ENCODE results near the gene LRRC59.

The LRRC59 gene

GRCh38 chr17:50393700-50394099, 3.6 kb downstream of the LRRC59 start:
- intact Hi-C loops (cut with DNase I) = no loop called here
- DNase-seq = no peak

- intact Hi-C loops (cut with DNase I) = no loop called here
- no peak for DNase-seq
These were observed 4.7 kb downstream of the LRRC59 start for GRCh38 chr17:50392621-50393020.

GRCh38 chr17:50389534-50389933, 7.8 kb downstream of the LRRC59 start:
- intact Hi-C loops (cut with DNase I) = no loop called here
- no peak for DNase-seq

GRCh38 chr17:50388728-50389127, 8.6 kb downstream of the LRRC59 start:
- DNase-seq = no peak
- intact Hi-C loops (cut with DNase I) = no loop called here

GRCh38 chr17:50386510-50386909, 10.8 kb downstream of the LRRC59 start:
- no peak for DNase-seq

GRCh38 chr17:50382931-50383330, 14.4 kb downstream of the LRRC59 start:
- intact Hi-C loops (cut with DNase I) = no loop called here
- no peak for DNase-seq

More at GRCh38 chr17:50386510-50386909, 10.8 kb downstream of the LRRC59 start:
- intact Hi-C loops (cut with DNase I) = no loop called here

- DNase-seq = no peak
- intact Hi-C loops (cut with DNase I) = no loop called here
These were observed 15.4 kb downstream of the LRRC59 start for GRCh38 chr17:50381920-50382319.

- DNase-seq = no peak
- intact Hi-C loops (cut with DNase I) = no loop called here
These were observed 16.0 kb downstream of the LRRC59 start for GRCh38 chr17:50381260-50381815.

- DNase-seq = no peak
- intact Hi-C loops (cut with DNase I) = no loop called here
These were observed 16.7 kb downstream of the LRRC59 start for GRCh38 chr17:50380369-50381259.

- intact Hi-C loops (cut with DNase I) = no loop called here
- DNase-seq = no peak
These were observed 17.8 kb downstream of the LRRC59 start for GRCh38 chr17:50379351-50380132.

- DNase-seq = no peak
- intact Hi-C loops (cut with DNase I) = no loop called here
These were observed 21.3 kb downstream of the LRRC59 start for GRCh38 chr17:50375858-50376538.

- intact Hi-C loops (cut with DNase I) = no loop called here
- DNase-seq = no peak
These were observed 23.6 kb downstream of the LRRC59 start for GRCh38 chr17:50373705-50374104.

GRCh38 chr17:50372758-50373556, 24.4 kb downstream of the LRRC59 start, which contains the start of the genes EME1 and MRPL27:
EME1 (plus strand) TSS chr17:50373229; CDS start chr17:50375209, 1,980 bp downstream.
MRPL27 (minus strand) TSS chr17:50373184; CDS start chr17:50373170, 14 bp downstream.
- DNase-seq = peak; percentile 81 to 97 (median 88)
- intact Hi-C loops (cut with DNase I) = no loop called here

GRCh38 chr17:50372222-50372757, 25.0 kb downstream of the LRRC59 start:
- no peak for DNase-seq
- intact Hi-C loops (cut with DNase I) = no loop called here

- intact Hi-C loops (cut with DNase I) = no loop called here
- DNase-seq = no peak
These were observed 25.8 kb downstream of the LRRC59 start for GRCh38 chr17:50371526-50371925.

- intact Hi-C loops (cut with DNase I) = no loop called here
- peak in 2 of 10 donors; percentile 40 to 59 for DNase-seq
These were observed 27.3 kb downstream of the LRRC59 start for GRCh38 chr17:50370052-50370451.

- DNase-seq = peak in 2 of 10 donors; percentile 33 to 53
- intact Hi-C loops (cut with DNase I) = no loop called here
These were observed 29.9 kb downstream of the LRRC59 start for GRCh38 chr17:50367401-50367800.

GRCh38 chr17:50365649-50366393, 31.5 kb downstream of the LRRC59 start:
- intact Hi-C loops (cut with DNase I) = no loop called here
- DNase-seq = peak in 1 of 10 donors; percentile 59

GRCh38 chr17:50365165-50365564, 32.2 kb downstream of the LRRC59 start:
- intact Hi-C loops (cut with DNase I) = no loop called here
- no peak for DNase-seq

All from posterior cingulate gyrus (tissue), 11 donors.